Activated CD4-positive, CD25-positive, alpha-beta regulatory T cell treated with anti-CD3 and anti-CD28 coated beads, Interleukin-2, amount 50 U/mL, for 16 hours (primary cell): ENCODE data around the gene DGKD.

Experiments
- DNase-seq: peaks from one replicate; pipeline ENCODE4 v3.0.0-alpha.2; 2020; ENCODE audit warnings: low read depth, low spot score

The DGKD gene

DNA sequence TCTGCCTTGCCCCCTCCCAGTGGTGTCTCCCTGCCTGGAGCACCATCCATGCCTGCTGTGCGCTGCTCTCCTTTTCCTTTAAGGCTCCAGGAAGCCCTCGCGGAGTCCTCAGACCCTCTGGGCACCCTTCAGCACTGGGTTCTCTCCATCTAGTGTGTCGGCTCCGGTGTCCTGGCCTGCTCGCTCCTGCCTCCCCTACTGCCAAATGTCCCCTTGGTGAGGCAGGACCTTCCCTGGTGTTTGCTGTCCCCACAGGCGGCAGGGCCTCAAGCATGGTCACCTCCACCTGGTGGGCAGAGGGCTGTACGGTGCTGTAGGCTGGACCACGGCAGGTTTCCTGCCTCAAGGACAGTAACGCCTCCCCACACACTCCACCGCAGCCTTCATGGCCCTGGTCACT lies 90.2 kb downstream of the DGKD start:
- DNase-seq, result no peak

DNA sequence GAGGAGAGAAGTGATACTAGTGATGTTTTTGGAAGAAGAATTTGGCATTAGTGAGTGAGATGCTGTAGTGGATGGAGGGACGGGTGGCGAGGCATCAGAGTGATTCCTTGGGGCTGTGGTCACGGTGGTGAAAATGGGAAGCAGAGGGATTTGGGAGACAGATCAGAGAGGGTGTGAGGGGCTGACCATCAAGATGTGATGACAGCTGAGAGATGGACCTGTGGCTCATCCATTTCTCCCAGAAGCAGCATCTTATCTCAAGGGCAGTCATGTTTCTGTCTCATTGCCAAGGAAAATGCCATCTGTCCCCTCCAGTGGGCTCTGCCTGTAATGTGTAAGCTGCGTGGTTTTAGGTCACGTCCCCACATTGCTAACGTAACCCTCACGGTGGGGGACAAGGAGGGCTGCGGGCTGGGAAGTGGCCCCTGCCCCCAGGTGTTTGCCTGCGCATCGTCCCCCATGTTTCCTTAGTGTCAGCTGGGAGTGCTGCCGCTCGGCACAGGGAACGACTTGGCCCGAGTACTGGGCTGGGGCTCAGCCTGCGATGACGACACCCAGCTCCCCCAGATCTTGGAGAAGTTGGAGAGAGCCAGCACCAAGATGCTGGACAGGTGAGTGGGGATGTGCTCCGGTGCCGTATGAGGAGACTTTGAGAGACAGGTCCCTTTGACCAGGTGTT lies 91.0 kb downstream of the DGKD start:
- DNase-seq, result no peak

DNA sequence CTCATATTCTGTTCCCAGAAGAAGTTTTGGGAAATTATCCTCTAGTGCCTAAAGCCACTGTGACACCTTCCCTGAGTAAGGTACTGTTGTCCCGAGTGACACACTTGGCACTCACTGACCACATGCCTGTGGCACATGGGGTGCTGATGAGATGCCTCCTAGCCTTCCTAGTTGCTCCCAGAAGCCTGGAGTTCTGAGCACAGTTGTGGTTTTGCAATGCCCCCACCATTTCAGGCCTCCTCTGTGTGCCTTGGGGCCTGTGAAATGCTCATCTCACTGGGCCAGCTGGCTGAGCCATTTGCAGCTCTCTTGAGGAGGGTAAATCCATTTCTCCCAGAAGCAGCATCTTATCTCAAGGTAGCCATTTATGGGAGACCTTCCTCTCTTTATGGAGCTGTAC lies 91.8 kb downstream of the DGKD start:
- DNase-seq, result no peak

DNA sequence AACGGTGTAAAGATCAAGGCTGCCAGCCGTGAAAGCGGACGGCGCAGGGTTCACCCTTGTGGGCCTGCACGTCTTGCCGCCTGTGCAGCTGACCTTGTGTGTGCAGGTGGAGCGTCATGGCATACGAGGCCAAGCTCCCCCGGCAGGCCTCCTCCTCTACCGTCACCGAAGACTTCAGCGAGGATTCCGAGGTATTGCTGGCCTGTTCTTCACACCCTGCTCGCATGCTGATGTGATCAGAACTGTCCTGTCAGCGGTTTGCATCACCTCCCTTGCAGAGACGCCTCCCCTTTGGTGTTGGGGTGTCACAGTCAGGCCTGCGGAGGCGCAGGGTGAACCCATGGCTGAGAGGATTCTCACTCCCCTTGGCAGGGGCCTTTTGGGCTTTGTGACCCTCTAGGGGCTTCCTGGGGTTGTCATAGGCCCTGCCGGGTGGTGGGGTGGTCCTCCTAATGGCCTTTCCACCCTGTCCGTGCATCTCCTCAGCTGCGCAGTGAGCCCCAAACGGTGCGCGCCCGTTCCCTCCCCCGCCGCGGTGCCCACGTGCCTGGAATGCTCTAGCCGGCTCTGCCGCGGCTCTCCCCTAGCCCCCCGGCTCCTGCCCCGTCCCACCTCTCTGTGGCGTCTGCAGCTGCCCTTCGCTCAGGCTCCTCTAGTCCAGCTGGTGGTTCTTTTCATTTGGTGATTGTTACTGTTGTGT lies 92.5 kb downstream of the DGKD start:
- no peak for DNase-seq

DNA sequence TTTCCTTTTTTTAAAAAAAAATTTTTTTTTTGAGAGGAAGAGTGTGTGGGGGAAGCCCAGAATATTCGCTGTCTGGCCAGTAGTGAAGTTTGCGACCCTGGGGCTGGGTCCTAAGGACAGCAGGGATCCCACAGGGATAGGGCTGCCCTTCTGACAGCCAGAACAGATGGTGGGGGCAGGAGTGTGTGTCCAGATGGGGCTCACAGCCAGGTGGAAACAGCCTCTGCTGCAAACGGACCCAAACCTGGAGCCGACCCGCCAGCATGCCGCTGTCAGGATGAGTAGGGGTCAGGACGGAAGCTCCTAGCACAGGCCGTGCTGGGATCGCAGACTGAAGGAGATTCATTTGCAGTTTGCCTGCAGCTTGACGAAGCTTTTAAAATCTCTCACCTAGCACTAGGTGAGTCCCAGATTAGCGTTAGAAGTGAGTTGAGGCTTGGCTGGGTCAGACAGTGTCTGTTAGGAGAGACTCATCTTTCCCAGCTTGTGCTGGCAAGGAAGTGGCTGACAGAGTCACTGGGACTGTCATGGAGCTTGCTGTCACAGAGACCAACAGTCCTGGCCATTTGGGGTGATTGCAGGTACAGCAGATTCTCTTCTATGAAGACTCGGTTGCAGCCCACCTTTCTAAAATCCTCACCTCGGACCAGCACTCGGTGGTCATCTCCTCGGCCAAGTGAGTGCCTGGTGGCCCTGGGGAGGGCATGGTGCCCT lies 93.4 kb downstream of the DGKD start:
- no peak for DNase-seq

DNA sequence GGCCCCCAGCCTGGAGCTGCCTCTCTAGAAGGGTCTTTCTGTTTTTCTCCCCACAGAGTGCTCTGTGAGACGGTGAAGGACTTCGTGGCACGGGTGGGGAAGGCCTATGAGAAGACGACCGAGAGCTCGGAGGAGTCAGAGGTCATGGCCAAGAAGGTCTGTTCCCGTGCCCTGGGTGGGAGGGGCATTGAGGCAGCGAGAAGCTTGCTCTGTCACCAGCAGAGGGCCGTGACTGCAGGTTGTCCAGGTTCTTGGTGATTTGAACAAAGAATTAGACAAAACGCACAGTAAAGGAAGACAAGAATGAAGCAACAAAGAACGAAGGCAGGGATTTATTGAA lies 93.9 kb downstream of the DGKD start:
- DNase-seq, result no peak

DNA sequence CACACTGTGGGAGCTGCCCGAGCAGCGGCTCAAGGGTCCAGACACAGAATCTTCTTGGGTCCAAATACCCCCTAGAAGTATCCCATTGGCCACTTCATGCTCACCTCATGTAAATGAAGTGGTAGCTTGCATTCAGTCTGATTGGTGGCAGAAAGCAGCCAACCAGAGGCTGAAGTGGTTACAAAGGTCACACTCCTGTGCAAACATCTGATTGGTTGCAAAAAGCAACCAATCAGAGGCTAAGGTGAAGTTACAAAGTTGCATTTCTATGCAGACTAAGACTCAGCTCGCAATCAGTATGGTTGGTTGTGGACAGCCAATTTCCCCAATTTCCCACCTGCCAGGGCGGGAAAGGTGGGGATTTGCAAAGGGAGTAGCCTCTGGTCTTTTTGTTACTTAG lies 94.3 kb downstream of the DGKD start:
- no peak for DNase-seq

DNA sequence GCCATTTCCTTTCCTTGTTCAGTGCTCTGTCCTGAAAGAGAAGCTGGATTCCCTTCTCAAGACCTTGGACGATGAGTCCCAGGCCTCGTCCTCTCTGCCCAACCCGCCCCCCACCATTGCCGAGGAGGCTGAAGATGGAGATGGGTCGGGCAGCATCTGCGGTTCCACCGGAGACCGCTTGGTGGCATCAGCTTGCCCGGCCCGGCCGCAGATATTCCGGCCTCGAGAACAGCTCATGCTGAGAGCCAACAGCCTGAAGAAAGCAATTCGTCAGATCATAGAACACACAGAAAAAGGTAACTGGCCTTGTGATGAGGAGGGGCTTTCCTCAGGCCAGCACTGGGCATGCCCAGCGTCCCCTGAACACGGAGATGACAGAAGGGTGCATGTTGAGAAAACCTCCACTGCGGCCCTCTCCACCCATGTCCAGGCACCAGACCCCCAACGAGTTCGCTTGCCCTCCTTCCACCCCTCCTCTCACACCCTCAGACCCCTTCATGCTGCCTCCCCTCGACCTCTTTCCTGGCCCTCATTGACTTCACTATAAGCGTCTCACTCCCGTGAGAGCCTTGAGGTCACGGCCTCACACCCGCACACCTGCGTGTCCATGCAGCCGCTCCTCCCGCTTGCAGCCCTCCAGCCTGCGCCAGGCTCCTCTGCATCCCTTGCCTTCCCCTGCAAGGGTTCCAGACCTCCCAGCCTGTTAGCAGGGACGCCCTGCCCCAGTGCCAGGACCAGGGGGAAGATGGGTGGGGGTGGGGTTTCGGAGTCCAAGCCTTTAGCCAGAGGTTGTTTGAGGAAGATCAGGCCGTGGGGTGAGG lies 95.0 kb downstream of the DGKD start:
- DNase-seq, result no peak

DNA sequence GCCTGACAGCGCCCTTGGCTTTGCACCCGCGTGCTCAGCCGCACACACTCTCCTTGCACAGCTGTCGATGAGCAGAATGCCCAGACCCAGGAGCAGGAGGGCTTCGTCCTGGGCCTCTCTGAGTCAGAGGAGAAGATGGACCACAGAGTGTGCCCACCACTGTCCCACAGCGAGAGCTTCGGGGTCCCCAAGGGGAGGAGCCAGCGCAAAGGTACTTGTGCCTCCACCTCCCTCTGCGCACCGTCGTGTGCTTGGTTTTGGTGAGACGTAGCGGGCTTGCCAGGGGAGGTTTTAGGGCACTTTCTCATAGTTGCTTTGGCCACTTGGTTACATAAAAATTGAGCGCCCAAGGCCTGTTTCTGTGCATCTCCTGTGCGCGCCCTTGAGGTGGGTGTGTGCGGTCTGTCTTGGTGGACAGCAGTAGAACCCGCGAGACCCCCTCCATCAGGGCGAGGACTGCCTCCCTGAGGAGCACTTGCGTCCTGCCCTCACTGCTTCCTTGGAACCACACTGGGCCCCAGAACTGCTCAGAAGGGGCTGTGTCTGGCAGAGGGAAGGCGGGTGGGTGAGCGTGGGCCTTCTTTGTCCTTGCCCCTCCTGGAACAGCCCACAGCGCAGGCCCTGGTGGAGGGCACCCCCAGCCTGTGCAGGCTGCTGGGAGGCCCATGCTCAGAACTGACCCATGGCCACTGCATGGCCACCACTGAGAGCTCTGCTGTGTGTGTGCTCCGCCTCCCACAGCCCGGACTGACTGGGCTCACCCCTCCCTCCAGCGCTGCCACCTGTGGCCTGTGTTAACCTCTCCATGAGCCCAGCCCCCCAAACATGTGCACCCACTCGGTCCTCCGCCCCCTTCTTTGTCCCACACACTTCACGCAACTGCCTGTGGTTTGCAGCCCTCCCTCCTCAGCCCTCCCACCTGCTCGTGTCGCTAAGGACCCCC lies 95.9 kb downstream of the DGKD start:
- DNase-seq, result no peak

DNA sequence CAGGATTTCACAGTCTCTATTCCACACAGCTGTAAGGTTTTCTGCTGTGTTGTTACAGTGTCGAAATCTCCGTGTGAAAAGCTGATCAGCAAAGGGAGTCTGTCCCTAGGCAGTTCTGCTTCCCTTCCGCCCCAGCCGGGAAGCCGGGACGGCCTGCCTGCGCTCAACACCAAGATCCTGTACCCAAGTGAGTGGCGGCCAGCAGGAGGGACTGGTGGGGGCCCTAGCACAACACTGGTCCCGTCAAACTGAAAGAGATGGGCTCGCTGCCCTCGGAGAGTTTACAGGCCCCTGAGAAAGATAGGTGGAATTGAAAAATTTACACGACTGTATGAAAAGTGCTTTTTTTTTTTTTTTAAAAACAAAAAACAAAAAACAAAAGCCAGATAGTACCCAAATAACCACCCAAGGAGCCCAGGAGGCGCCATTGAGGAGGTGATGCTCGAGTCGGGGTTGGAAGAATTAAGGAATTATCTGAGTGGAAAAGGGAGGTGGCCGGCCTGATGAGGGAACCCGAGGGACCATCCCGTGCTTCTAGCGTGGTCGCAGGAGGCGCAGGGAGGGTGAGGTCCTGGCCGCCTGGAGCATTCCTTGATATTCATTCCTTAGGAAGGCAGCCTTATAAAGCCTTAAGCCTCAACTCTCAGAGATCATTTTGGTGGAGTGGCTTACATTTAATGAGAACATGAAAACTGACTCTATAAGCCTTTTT lies 96.7 kb downstream of the DGKD start:
- no peak for DNase-seq

DNA sequence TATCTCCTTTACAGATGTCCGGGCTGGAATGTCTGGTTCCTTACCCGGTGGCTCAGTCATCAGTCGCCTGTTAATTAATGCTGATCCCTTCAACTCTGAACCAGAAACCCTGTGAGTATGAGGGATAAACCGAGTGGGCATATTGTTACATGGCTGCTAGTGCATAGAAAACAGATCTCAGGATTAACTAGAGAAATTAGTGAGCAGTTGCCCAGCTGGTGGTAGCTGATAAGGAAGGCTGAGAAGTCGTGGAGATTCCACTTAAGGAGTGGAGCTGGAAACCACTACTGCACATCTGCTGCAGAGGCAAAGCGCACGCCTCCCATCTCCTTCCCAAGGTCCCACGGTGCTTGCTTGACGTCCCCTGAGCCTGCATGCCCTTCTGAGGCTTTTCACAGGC lies 97.7 kb downstream of the DGKD start:
- no peak for DNase-seq

DNA sequence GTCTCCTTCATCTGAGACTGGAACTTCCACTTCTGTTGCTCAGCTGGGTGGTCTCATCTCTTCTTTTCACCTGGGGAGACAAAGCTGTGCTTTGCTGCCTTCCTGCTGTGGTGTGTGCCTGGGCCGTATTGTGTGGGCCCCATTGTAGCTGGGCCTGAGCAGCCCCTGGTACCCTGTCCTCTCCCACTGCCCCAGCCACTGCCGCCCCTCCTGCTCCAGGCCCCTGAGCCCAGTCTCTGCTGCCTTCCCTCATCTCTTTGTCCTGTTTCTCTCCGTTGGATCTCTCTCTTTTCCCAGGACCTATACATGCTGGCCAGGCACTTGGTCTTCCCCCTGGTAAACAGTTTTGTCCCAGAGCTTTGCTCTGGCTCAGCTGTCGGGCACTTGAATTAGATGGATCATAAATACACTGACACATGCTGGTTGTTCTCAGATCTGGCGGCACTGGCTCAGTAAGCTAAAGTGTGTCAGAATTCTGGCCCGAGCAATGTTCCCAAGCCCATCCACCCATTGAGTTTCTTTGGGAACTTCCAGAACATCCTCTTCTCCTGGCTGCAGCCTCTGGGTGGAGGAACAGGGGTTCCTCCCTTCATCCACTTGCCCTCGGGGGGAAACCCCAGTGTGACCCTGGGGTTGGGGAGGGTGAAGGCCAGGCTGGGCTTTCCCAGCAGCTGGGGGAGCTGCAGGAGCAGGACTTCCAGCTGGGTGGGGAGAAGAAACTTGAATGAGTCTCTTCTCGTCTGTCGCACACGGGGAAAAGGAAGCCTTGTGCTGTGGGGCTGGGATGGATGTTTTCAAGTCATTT lies 99.0 kb downstream of the DGKD start:
- DNase-seq, result no peak

DNA sequence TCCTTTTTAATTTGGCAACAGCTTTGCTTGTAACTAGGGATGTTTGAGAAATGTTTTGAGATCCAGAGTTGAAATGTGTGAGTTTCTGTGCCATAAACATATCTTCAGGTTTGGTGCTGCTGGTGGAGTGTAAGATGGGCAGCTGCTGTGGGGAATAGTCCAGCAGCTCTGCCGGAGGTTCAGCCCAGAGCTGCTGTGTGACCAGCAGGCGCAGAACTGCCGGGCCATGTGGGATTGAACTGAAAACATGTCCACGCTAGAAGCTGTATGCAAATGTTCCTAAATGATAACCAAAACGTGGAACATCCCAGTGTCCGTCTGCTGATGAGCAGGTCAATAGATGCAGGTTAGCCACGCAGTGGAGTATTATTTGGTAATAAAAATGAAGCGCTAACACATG lies 99.6 kb downstream of the DGKD start:
- no peak for DNase-seq

DNA sequence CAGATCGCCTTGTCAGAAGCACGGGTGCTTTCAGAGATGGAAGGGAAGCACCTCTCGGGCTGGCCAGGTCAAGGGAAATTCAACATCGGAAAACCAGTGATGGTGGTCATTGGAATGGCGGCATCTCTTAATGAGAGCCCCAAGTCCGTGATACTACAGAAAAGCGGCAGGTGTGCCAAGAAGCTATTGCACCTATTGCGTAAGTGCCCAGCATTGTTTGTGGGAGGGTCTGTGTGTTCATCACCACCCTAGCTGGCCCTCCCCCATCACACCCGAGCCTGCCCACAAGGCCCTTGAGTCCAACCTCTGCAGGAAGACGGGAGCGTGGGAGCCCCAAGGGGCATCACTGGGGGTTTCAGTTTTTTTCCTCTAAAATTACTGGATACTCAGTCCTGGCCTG lies 100.7 kb downstream of the DGKD start:
- DNase-seq, result no peak

DNA sequence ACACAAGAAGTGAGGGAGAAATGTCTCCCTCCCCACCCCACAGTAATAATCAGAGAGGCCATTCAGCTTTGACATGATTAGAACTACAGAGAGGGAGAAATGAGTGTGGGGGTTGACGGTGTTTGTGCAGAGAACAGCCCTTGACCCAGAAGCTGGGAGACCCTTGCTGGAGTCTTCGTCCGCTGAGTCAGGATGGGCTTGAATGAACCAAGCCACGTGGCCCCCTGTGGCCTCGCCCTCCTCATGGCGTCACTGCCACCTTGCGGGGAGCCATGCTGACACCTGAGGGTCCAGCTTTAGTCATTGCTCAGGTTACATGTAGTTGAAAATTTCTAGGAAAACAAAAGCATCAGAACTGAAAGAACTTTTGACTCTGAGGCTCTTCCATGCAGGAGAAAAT lies 101.2 kb downstream of the DGKD start:
- DNase-seq, result no peak

DNA sequence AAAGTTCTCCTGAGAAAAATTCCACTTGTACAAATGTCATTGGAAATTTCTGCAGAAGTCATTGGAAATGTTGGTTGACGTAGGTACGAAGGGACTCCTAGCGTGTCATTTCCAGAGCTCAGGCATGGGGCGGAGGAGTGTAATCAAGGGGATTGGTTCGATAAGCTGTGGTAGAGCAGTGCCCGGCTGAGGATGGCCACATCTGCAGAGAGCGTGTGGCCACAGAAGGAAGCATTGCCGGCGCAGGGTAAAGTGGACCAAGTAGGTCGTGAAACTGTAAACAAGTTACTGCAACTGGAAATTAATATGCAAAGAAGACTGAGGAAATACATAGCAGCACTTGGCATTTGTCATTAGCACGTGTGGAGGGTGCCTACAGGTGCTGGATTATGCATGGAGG lies 101.8 kb downstream of the DGKD start:
- no peak for DNase-seq

DNA sequence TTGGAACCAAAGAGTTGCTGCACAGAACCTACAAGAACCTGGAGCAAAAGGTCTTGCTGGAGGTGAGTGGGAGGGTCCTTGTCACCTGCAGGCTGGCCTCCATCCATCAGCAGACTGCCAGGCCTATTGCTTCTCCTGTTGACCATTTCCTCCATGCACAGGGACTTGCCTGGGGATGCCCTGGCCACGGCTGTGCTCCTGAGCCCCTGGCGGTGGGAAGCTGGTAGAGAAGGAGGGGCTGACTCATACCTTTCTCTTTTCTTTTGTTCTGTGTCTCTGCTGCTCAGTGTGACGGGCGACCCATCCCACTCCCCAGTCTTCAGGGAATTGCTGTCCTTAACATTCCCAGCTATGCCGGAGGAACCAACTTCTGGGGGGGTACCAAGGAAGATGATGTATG lies 102.6 kb downstream of the DGKD start:
- no peak for DNase-seq

DNA sequence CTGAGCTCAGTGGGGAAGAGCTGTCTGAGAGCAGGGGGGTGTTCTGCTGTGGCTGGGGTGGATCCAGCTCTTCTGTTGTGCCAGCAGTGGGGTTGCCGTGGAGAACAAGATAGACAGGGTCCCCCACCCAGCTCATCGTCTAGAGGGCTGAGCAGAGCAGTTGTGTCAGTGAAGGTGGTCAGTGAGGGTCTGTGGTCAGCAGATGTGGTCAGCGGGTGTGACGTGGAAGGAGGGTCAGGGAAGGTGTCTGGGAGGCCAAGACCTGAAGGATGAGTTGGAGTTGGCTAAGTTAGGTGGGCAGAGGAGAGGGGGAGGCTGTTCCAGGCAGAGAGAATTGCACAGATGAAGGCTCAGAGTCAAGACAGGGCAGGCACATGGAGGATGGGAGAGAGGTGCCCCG lies 103.1 kb downstream of the DGKD start:
- no peak for DNase-seq

DNA sequence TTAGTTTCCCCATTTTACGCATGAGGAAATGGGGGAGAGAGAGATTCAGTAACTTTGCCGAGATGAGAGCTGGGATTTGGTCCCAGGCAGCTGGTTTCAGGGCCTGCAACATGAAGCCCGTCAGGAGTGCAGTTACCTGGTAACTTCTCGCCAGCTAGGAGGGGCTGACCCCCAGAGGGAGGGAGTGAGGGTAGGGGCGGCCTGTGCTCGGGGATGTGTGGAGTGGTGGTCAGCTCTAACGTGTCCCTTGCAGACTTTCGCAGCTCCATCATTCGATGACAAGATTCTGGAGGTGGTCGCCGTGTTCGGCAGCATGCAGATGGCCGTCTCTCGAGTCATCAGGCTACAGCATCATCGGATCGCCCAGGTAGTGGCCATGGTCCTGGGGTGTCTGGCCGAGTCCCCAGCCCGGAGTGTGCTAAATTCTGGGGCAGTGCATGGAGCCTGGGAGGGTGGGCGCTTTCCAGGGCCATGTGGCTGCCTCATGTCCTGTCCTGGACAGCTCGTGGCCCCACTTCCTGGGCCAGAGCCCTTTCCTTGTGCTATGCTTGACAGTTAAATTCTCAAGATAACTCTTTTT lies 103.8 kb downstream of the DGKD start:
- DNase-seq, result no peak
